Kasumi-1 (cell line): ENCODE data around the gene GRIA1.

Experiments
- DNase-seq, 2 experiments: peaks; one replicate each; lab custom pipeline; 2025; lab: John Stamatoyannopoulos, UW

Gene GRIA1

DNA sequence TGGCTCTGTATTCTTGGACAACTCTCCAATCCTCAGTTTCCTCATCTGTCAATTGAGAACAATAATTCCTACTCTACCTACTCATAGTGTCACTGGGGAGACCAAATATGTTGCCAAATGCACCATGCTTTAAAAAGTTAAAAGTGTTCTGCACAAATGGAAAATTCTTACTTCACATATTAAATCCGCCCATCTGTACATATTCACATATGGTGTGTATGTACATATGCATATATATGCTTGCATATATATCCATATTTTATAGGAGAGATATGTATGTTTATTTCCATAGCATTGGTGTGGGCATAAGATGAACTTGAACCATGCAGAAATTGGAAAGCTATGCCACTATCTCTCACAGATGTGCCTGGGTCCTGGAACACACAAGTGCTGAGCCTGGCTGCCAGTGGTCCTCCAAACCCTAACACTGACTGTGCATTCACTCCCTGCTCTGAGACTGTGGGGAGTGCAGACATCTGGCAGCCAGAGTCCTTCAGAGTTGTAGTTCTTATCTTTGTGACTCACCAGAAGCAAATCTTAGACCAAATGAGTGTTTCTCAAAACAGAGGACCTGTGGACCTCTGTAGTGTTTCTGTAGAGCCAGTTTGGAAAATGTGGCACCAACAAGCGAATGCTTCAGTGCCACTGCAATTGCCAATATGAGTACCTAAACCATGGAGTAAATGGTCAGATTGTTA lies 168.7 kb downstream of the GRIA1 start:
- no peak for DNase-seq

DNA sequence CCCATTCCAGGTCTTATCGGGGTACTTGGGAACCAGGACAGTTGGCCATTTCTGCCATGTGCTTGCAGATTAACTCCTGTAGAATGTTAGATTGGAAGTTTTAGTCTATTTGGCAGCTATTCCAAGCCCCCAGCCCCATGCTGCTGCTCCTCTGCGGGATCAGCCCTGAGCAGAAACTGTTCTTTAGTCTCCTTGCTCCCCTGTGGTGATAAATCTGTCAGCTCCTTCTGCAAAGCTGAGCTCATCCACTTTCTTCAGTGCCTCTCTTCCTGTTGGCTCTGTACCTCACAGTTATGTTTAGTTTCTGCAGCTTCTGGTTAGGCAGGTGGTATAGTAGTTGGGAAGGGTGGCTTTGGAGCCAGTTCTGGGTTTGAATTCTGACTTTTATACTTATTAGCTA lies 170.4 kb downstream of the GRIA1 start:
- DNase-seq: no peak

- DNase-seq: no peak
Measured at GRCh38 chr5:153661897-153662296, 171.4 kb downstream of the GRIA1 start.

DNA sequence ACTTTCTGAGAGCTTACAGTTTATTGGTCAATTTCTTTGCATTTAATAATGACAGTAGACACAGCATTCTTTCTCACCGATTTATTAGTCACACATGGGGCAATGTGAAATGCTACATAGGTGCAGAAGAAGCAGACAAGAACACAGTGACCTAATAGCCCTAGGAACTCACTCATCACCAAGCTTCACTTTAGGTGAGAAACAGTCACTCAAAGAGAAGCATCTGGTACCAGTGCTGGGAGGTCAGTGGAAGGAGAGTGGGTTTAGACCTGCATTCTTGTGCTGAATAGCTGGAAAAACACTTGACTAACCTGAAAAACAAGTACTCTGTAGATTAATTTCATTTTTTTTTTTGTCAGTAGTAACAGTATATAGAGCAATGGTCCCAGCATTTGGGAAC lies 179.6 kb downstream of the GRIA1 start:
- DNase-seq: no peak

DNA sequence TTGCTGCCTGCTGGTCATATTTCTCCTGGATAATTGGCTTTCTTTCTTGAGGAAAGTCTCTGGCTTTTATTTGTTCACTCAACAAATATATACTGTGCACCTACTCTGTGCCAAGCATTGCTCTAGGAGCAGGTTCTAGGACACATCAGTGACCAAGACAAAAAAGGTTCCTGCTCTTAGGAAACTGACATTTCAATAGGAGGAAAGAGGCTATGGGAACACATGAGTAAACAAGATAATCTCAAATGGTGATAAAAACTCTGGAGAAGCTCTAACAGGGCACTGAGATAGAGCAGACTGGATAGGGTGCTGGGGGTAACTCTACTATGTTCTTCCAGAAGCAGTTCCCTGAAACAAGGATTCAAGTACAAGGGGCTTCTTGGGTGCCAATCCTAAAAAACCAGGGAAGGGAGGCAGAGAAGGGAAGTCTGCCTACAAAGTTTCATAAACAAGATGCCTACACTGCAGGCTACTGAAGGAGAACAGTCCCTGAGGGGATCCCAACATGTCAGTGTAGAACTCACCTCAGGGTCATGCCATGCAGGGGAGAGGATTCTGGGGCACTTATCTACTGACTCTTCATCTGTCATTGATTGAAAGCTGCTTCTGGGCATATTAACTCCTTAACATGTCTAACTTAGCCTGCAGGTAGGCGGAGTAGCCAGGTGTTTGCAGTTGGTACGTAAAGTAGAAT lies 181.3 kb downstream of the GRIA1 start:
- DNase-seq: no peak

GRCh38 chr5:153672347-153673090 lies 182.0 kb downstream of the GRIA1 start:
- DNase-seq: no peak

DNA sequence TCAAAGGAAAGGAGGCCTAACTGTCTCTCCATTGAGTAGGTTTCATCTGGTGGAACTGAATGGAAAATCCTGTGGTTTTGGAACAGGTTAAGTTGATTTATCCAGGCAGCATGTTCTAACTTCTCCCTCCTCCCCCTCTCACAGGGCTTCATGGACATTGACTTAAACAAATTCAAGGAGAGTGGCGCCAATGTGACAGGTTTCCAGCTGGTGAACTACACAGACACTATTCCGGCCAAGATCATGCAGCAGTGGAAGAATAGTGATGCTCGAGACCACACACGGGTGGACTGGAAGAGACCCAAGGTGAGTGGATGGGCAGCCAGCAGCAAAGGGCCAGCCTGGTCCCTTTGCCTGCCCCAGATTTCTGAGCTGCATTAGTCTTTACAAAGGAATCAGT lies 183.9 kb downstream of the GRIA1 start:
- DNase-seq: no peak

GRCh38 chr5:153676406-153676805 lies 185.9 kb downstream of the GRIA1 start:
- no peak for DNase-seq

- no peak for DNase-seq
Measured at GRCh38 chr5:153676821-153677220, 186.4 kb downstream of the GRIA1 start.

GRCh38 chr5:153678617-153679329 lies 188.3 kb downstream of the GRIA1 start:
- no peak for DNase-seq

GRCh38 chr5:153690236-153690635 lies 199.8 kb downstream of the GRIA1 start:
- DNase-seq: no peak

GRCh38 chr5:153696256-153696655 lies 205.8 kb downstream of the GRIA1 start:
- DNase-seq: no peak

DNA sequence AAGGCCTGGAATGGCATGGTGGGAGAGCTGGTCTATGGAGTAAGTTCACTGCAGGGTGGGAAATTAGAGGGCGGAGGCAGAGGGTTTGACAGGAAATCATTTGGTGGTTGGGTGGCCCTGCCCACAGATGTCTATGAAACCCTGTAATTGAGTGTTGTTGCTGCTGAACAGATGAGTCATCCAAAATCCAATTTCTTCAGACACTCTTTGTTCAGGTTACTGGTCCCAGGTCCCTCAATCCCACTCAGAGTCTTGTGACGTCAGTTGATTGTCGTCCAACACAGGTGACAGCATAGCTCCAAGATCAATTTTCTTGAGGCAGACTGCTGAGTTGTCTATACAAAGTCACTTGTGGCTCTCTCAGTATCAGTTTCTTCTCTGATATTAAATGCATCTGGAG lies 208.6 kb downstream of the GRIA1 start:
- DNase-seq: no peak

- DNase-seq: no peak
Measured at GRCh38 chr5:153700940-153701339, 210.5 kb downstream of the GRIA1 start.

DNA sequence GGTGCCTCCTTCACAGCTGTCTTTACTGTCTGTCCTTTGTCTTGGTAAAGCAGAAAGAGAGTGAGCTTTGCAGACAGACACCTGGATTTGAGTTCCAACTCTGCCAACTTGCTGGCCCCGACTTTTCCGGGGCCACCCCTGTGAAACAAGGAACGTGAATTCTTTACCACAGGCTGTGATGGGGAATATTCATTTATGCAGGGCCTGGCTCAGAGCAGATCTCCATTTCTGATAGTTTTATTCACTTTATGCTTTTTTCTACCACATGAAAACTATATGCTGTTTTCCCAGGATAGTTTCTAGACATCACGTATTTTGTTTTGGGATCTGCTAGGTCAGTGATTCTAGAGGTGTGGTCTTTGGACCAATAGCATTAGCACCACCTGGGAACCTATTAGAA lies 211.8 kb downstream of the GRIA1 start:
- DNase-seq: no peak

GRCh38 chr5:153704110-153704509 lies 213.6 kb downstream of the GRIA1 start:
- no peak for DNase-seq

GRCh38 chr5:153707626-153708025 lies 217.2 kb downstream of the GRIA1 start:
- no peak for DNase-seq

DNA sequence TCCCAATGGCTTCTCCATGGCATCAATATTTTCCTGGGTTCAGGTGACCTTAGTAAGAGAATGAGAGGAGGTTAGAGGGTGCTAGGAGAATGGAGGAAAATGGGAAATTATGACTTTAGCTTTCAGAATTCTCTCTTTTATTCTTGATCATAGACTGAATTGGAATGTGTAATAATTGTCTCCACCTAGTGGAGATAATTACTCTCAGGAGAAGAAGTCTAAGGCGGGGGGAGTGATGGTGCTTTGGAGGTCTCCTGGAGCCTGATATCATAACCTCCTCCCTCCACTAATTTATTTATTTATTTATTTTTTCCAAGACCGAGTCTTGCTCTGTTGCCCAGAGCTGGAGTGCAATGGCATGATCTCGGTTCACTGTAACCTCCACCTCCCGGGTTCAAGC lies 221.3 kb downstream of the GRIA1 start:
- DNase-seq: no peak

DNA sequence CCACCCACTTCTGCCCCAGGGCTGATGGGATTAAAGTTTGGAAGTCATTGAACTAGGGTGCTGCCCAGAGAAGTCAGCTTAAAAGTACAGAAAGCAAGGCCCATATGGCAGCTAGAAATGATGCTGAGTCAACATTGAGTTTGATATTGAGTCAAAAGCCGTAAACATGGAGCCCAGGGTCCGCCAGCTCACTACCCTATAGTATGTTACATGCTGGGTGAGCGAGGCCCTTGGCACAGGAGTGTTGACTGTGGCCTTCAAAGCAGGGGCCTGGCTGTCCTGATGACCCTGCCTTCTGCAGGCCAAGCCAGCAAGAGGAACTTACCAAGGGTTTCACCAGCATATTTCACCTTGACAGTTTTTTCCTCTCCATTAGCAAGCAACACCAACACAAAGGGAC lies 222.5 kb downstream of the GRIA1 start:
- no peak for DNase-seq

GRCh38 chr5:153713943-153714342 lies 223.5 kb downstream of the GRIA1 start:
- no peak for DNase-seq

GRCh38 chr5:153714798-153715197 lies 224.3 kb downstream of the GRIA1 start:
- DNase-seq: no peak

DNA sequence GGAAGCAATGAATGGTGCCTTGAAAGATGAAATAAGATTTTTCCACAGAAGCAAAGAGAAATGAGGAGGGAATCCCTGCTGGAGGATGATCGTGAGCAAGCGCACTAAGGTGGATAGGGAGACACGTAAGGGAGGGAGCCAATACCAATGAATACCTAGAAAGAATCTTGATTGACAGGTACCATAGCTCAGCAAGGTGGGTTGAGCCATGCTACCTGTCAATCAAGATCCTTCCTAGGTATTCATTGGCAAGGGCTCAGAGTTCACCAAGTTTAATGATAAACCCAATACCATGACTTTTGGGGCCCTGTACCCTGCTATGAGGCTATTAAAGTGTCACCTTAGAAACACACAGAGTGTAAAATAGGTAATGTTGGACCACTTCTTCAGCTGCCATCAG lies 226.8 kb downstream of the GRIA1 start:
- DNase-seq: no peak

DNA sequence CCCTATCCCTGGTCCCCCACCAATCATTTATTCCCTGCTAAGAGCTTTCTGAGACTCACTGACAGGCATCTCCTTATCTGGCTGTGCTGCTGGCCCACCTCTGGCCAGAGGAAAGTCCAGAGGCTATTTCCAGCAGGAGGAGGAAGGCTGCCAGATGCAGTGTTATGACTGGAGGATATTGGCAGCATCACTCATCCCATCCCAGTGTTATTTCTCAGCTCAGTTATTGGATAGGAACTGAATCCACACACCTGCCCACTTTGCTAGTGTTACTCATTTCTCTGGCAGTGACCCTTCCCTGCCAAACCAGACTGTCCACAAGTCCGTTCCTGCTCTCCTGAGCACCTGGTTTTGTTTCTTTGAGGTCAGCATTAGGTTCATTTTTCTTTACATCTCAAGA lies 228.2 kb downstream of the GRIA1 start:
- no peak for DNase-seq
